Effector memory CD4-positive, alpha-beta T cell (primary cell): ENCODE data around the gene NTMT2.

ENCODE experiments used
- DNase-seq, 3 donors: peaks; one replicate each; pipeline ENCODE4 v3.0.0-alpha.2; 2020
- H3K27ac ChIP-seq: 2 replicates; pipeline ENCODE4 v1.7.0; 2013; ENCODE audit warnings: mild to moderate bottlenecking, low read length, moderate library complexity; ENCODE audit not compliant: insufficient read depth, poor library complexity, severe bottlenecking
- H3K27me3 ChIP-seq: replicated peaks from 2 replicates; pipeline ENCODE4 v1.7.0; 2013; ENCODE audit warnings: mild to moderate bottlenecking, low read length; ENCODE audit not compliant: insufficient read depth, control insufficient read depth, poor library complexity, severe bottlenecking
- H3K36me3 ChIP-seq: 2 replicates; pipeline ENCODE4 v1.7.0; 2013; ENCODE audit warnings: mild to moderate bottlenecking, low read length, moderate library complexity; ENCODE audit not compliant: control insufficient read depth, insufficient read depth
- H3K4me1 ChIP-seq: 2 replicates; pipeline ENCODE4 v1.7.0; 2013; ENCODE audit warnings: low read length, mild to moderate bottlenecking; ENCODE audit not compliant: control insufficient read depth, insufficient read depth, poor library complexity, severe bottlenecking
- H3K4me3 ChIP-seq: 2 replicates; pipeline ENCODE4 v1.7.0; 2013; ENCODE audit warnings: low read length, low read depth, mild to moderate bottlenecking; ENCODE audit not compliant: insufficient read depth, poor library complexity, severe bottlenecking
- H3K9me3 ChIP-seq: 2 replicates; pipeline ENCODE4 v1.7.0; 2013; ENCODE audit warnings: mild to moderate bottlenecking, low read length, moderate library complexity; ENCODE audit not compliant: control insufficient read depth

Gene NTMT2

GRCh38 chr1:170131450-170131849 is 14.3 kb upstream of the NTMT2 start:
- H3K4me3 ChIP-seq: no peak overlapping the region
- DNase-seq: no peak
- H3K9me3 ChIP-seq: no peaks in the 10 kb centered on the region
- no peaks in the 10 kb centered on the region for H3K4me1 ChIP-seq
- no peak overlapping the region for H3K27ac ChIP-seq
- H3K27me3 ChIP-seq: no peaks in the 10 kb centered on the region
- no peaks in the 10 kb centered on the region for H3K36me3 ChIP-seq

- Histone ChIP-seq H3K27me3 (no peaks in the 10 kb centered on the region), H3K36me3 (no peaks in the 10 kb centered on the region), H3K27ac (no peak overlapping the region), H3K4me3 (no peak overlapping the region), H3K9me3 (no peaks in the 10 kb centered on the region), H3K4me1 (no peaks in the 10 kb centered on the region)
- no peak for DNase-seq
Measured at GRCh38 chr1:170131984-170132383, 13.8 kb upstream of the NTMT2 start.

- Histone ChIP-seq H3K4me3 (no peak overlapping the region), H3K27ac (no peak overlapping the region), H3K9me3 (no peaks in the 10 kb centered on the region), H3K4me1 (no peaks in the 10 kb centered on the region), H3K27me3 (no peaks in the 10 kb centered on the region), H3K36me3 (no peaks in the 10 kb centered on the region)
- no peak for DNase-seq
Measured at GRCh38 chr1:170133766-170134495, 11.8 kb upstream of the NTMT2 start.

GRCh38 chr1:170134521-170134920 is 11.2 kb upstream of the NTMT2 start:
- Histone ChIP-seq H3K36me3 (no peaks in the 10 kb centered on the region), H3K4me3 (no peak overlapping the region), H3K27ac (no peak overlapping the region), H3K4me1 (no peaks in the 10 kb centered on the region), H3K9me3 (no peaks in the 10 kb centered on the region), H3K27me3 (no peaks in the 10 kb centered on the region)
- no peak for DNase-seq

- H3K27me3 ChIP-seq: no peaks in the 10 kb centered on the region
- no peaks in the 10 kb centered on the region for H3K9me3 ChIP-seq
- no peak overlapping the region for H3K4me3 ChIP-seq
Measured at GRCh38 chr1:170140371-170140770, 5.4 kb upstream of the NTMT2 start.

GRCh38 chr1:170145061-170145460 is 698 bp upstream of the NTMT2 start:
- no peaks in the 10 kb centered on the region for H3K36me3 ChIP-seq
- no peak overlapping the region for H3K4me3 ChIP-seq
- DNase-seq: no peak
- H3K9me3 ChIP-seq: no peaks in the 10 kb centered on the region
- no peaks in the 10 kb centered on the region for H3K4me1 ChIP-seq
- no peak overlapping the region for H3K27ac ChIP-seq
- no peaks in the 10 kb centered on the region for H3K27me3 ChIP-seq

More at GRCh38 chr1:170140371-170140770, 5.4 kb upstream of the NTMT2 start:
- H3K4me1 ChIP-seq: no peaks in the 10 kb centered on the region
- H3K36me3 ChIP-seq: no peaks in the 10 kb centered on the region
- no peak for DNase-seq
- H3K27ac ChIP-seq: no peak overlapping the region

- H3K36me3 ChIP-seq: no peaks in the 10 kb centered on the region
- no peaks in the 10 kb centered on the region for H3K4me1 ChIP-seq
- no peaks in the 10 kb centered on the region for H3K9me3 ChIP-seq
- H3K27ac ChIP-seq: no peak overlapping the region
- no peak for DNase-seq
- H3K4me3 ChIP-seq: no peak overlapping the region
- no peaks in the 10 kb centered on the region for H3K27me3 ChIP-seq
Measured at GRCh38 chr1:170146720-170147263, 1.0 kb downstream of the NTMT2 start.

- Histone ChIP-seq H3K27ac (no peak overlapping the region), H3K4me3 (no peak overlapping the region), H3K4me1 (no peaks in the 10 kb centered on the region), H3K27me3 (no peaks in the 10 kb centered on the region), H3K9me3 (no peaks in the 10 kb centered on the region), H3K36me3 (no peaks in the 10 kb centered on the region)
- DNase-seq: no peak
Measured at GRCh38 chr1:170149241-170149640, 3.5 kb downstream of the NTMT2 start.

- no peak overlapping the region for H3K4me3 ChIP-seq
- H3K4me1 ChIP-seq: no peaks in the 10 kb centered on the region
- no peaks in the 10 kb centered on the region for H3K36me3 ChIP-seq
- no peaks in the 10 kb centered on the region for H3K27me3 ChIP-seq
- DNase-seq: no peak
- no peaks in the 10 kb centered on the region for H3K9me3 ChIP-seq
- no peak overlapping the region for H3K27ac ChIP-seq
Measured at GRCh38 chr1:170150016-170150415, 4.3 kb downstream of the NTMT2 start.

GRCh38 chr1:170150921-170151320 is 5.2 kb downstream of the NTMT2 start:
- H3K4me3 ChIP-seq: no peak overlapping the region
- H3K27me3 ChIP-seq: no peaks in the 10 kb centered on the region
- H3K27ac ChIP-seq: no peak overlapping the region
- no peak for DNase-seq
- H3K4me1 ChIP-seq: no peaks in the 10 kb centered on the region
- H3K9me3 ChIP-seq: no peaks in the 10 kb centered on the region
- H3K36me3 ChIP-seq: no peaks in the 10 kb centered on the region
